Jurkat, Clone E6-1 (cell line): ENCODE measurements around the gene TMEM273.

ENCODE experiments used
- DNase-seq: peaks from one replicate; pipeline ENCODE4 v3.0.0-alpha.2; 2011; ENCODE audit warnings: low read depth, low spot score
- H3K4me3 ChIP-seq: 2 replicates; pipeline ENCODE4 v1.5.1; 2011; ENCODE audit warnings: mild to moderate bottlenecking, low read length, control low read depth, moderate library complexity

TMEM273 gene

GRCh38 chr10:49167425-49168170, 20.6 kb downstream of the TMEM273 start:
- no peak overlapping the region for H3K4me3 ChIP-seq
- DNase-seq: no peak

DNA sequence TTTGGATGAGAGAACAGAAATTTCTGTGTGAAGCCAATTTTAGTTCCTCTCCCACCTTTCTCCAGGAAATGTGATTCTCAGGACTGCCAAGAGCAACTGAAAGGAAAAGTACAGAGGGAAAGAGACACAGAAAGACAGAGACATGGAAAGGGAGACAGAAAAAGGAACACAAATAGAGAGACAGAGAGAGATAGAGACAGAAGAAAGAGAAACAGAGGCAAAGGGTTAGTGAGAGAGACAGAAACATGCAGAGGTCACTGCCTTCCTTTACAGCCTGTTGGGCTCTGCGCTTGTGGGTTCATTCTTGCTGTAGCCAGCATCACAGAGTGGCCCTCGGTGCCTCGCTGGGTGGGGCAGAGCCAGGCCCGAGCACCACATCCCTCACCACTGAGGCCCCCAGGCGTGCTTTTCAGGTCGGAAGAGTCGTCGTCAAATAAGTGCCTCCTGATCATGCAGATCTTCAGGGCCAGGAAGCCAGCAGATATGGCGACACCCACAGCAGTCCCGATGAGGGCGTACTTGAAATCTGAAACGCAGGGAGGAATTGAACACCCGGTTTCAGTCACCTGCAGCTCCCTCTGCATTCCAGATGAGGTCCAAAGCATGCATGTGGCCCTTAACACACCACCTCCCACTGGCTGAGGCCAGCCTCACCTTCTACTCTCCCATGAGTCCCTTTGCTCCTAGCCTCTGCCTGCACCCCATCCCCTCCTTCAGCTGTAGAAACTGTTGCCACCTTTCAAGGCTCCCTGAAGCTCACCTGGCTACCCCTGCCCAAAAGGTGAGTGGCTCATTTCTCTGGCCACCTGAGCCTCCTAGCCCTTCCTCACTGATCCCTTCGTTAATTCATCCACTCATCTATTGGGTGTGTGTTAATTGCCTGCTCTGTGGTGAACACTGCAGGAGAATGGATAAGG, 21.4 kb downstream of the TMEM273 start:
- DNase-seq: no peak
- no peak overlapping the region for H3K4me3 ChIP-seq

- no peak for DNase-seq
- H3K4me3 ChIP-seq: no peak overlapping the region
Measured at GRCh38 chr10:49165821-49166483, 22.2 kb downstream of the TMEM273 start.

- H3K4me3 ChIP-seq: no peak overlapping the region
- no peak for DNase-seq
Measured at GRCh38 chr10:49165259-49165658, 22.9 kb downstream of the TMEM273 start.

GRCh38 chr10:49164559-49165188, 23.5 kb downstream of the TMEM273 start:
- DNase-seq: peak; percentile 76
- H3K4me3 ChIP-seq: no peak overlapping the region

DNA sequence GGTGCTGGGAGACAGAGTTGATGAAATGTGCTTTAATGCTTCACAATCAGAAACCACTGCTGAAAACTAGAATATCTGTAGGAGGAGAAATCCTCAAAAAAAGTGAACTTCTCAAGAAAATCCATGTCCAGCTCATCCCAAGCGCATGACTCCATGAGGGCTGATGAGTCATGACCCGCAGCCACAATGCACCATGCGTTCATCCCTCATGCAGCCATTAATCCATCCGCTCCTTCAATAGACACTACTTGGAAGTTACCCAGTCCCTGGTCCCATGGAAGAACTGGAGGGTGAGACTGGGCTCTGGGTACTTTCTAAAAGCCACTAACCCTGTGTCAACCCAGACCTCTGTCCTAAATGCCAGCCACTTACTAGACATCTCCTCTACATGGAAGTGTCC, 24.4 kb downstream of the TMEM273 start:
- DNase-seq: no peak

DNA sequence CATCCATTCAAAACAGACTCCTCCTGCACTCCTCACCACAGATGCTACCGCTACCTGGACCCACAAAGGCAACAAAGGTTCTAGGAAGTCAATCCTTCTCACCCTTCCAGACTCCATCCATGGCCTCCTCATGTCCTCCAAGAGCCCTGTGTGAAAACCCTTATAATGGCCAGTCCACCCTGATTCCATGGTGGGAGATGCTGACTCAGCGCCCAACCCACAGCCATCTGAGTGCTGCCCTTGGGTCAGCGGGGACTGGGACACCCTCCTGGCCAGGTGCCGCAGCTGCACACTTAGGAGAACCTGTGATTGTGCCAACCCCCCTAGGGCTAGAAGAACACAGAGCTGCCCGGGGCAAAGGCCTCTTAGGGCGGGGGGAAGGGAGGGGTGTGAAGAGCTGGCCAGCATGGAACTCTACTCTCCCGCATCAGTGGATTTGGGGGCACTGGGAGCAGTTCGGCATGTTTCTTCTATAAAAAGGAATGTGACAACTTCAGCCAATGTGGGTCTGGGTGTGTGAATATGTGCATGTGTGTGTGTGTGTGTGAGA, 25.4 kb downstream of the TMEM273 start:
- H3K4me3 ChIP-seq: no peak overlapping the region
- DNase-seq: no peak

More for the DNA sequence above, 24.4 kb downstream of the TMEM273 start:
- no peak overlapping the region for H3K4me3 ChIP-seq

DNA sequence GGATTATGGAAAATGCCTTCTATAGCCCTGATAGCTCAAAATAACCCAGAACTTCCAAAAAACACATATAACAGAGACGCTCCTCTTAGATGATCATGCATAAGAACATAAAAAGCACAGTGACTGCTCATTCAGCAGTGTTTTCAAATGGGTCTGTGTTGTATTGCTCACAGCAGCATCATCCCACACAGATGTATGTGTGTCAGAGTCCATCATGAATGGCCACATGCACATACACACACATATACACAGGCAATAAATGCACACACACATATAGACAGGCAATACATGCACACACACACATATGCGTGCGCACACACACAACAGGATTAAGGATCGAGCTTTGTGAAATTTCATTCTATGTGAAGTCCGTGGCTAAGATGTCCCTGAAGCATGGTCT, 26.1 kb downstream of the TMEM273 start:
- no peak for DNase-seq
- H3K4me3 ChIP-seq: no peak overlapping the region

GRCh38 chr10:49161411-49161997, 26.7 kb downstream of the TMEM273 start:
- H3K4me3 ChIP-seq: no peak overlapping the region
- DNase-seq: peak; percentile 37

DNA sequence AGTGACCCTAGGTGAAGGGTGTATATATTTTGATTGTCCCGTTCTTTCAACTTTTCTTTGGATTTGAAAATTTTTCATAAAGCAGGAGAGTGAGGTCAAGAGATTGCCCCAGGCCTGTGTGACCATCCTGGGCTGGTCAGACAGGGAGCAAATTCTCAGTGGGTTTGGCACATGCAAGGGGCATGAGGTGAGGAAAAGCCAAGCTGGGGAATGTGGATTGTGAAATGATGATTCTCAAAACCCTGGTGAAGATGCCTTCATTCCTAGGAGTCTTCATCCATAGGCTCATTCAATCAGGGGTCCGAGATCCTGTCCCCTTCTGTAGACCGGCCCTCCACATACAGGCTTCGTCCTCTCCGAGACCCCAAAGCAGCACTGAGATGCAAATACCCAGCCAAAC, 27.4 kb downstream of the TMEM273 start:
- DNase-seq: no peak

GRCh38 chr10:49160110-49160509, 28.1 kb downstream of the TMEM273 start:
- no peak for DNase-seq
- no peak overlapping the region for H3K4me3 ChIP-seq

More for the DNA sequence above, 27.4 kb downstream of the TMEM273 start:
- H3K4me3 ChIP-seq: no peak overlapping the region

DNA sequence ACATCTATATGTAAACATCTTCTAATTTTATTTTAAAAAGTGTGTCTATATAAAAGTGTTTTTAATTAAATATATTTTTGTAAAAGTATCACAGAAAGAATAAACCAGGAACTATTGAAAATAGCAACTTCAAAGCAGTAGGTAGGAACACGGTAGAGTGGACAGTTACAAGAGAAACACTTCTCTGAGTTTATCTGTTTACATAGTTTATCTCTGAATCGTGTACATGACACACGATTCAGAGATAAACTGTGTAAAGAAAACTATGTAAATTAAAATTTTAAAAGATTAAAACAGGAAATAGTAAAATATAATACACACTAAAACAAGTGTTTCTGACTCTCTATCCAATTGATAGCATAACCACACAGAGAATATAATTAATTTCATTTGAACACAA, 29.3 kb downstream of the TMEM273 start:
- no peak overlapping the region for H3K4me3 ChIP-seq
- no peak for DNase-seq

- DNase-seq: no peak
- no peak overlapping the region for H3K4me3 ChIP-seq
Measured at GRCh38 chr10:49158404-49158803, 29.8 kb downstream of the TMEM273 start.

- no peak overlapping the region for H3K4me3 ChIP-seq
- DNase-seq: no peak
Measured at GRCh38 chr10:49157229-49157628, 31.0 kb downstream of the TMEM273 start.

DNA sequence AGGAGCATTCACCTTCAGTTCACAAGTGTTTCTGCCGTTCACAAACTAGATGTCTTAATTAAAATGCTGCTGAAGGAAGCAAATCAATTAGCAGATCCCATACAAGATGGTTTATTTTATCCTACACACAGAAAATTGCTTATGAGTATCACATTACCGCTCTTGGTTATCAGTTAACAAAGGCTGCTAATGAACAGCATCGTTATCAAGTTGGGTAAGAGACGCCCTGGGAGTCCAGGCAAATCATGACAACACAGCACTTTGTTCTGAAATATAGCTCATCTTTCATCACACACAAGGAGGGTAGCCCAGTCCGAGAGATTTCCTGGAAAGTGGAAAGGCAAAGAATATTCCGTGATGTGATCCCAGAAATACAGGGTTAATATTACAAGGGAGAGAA, 33.5 kb downstream of the TMEM273 start:
- no peak overlapping the region for H3K4me3 ChIP-seq
- no peak for DNase-seq

DNA sequence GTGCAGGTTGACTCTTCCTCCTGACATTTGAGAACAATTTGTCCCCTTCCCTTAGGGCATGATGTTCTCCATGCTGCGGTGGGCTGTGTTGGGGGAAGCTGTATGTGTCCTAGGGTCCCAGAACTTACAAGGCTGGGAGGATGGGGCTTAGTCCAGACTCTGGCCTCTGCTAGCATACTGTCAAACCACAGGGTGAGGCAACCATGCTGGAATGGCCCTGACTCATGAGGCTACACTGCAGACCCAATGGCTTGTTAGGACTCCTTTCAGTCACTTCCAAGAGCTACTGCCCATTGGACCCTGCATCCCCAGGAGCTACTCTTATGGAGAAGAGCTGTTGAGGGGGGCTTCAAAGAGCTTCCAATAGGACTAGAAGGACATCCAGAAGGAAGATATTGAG, 34.2 kb downstream of the TMEM273 start:
- no peak for DNase-seq
- H3K4me3 ChIP-seq: no peak overlapping the region

DNA sequence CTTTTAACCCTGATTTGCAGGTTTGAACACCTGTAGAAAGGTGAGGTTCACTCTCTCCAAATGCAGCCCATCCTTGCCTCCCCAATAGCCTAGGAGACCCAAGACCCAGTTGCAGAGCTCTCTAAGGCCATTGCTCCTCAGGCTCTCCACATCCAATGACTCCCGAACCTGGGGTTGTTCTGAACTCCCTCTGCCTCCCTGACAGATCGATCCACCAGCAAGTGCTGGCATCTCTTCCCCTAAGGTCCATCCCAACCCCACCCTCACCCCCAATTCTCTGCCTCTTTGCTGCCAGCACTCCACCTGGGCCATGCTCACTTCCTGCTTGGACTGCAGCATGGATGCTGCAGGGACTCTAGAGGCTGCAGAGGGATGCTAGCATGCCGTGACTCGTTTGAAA, 35.1 kb downstream of the TMEM273 start:
- DNase-seq: no peak
- H3K4me3 ChIP-seq: no peak overlapping the region

GRCh38 chr10:49152663-49153062, 35.5 kb downstream of the TMEM273 start:
- no peak overlapping the region for H3K4me3 ChIP-seq

DNA sequence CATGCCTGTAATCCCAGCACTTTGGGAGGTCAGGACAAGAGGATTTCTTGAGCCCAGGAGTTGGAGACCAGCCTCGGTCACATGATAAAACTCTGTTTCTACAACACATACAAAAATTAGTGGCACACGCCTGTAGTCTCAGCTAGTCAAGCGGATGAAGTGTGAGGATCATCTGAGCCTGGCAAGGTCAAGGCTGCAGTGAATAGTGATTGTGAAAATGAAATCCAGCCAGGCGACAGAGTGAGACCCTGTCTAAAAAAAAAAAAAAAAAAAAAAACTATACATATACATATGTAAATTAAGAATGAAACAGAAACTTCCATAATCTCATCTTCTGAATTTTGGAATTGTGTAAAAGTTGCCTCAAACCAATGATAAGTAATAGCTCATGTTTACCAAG, 36.2 kb downstream of the TMEM273 start:
- no peak overlapping the region for H3K4me3 ChIP-seq
- no peak for DNase-seq

More at GRCh38 chr10:49152663-49153062, 35.5 kb downstream of the TMEM273 start:
- DNase-seq: no peak
